GM10847 (cell line): Measurements from ENCODE around the gene SLC24A4.

Source experiments
- POLR2A ChIP-seq: IDR thresholded peaks from 2 replicates; pipeline ENCODE4 v1.6.1; 2011; ENCODE audit not compliant: insufficient read length; ENCODE audit errors: extremely low read depth

Gene SLC24A4

DNA sequence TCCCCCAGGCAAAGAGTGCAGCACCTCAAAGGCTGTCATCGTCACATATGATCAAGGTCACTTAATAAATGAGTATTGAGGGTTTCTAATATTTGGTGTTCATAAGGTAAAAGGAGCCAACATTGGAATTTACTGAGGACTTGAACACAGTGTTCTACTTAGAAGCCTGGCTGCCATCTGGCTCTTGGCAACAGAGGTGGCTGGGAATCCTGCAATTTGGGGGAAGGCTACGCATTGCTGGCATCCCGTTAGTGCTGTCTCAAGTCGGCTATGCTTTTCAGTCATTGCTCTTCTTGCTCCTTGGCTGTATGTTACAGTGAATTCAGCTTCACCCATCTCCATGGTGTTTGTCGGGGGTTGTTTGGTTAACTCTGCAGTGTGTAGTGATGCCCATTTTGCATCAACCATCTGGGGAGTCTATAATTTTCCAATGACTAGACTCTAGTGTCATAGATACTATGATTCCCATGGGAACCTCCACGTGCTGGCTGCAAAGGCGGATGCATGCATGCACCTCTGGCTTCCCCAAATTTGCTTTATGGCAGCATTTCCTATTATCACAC is 12.9 kb upstream of the SLC24A4 start:
- TF ChIP-seq POLR2A = no peak

DNA sequence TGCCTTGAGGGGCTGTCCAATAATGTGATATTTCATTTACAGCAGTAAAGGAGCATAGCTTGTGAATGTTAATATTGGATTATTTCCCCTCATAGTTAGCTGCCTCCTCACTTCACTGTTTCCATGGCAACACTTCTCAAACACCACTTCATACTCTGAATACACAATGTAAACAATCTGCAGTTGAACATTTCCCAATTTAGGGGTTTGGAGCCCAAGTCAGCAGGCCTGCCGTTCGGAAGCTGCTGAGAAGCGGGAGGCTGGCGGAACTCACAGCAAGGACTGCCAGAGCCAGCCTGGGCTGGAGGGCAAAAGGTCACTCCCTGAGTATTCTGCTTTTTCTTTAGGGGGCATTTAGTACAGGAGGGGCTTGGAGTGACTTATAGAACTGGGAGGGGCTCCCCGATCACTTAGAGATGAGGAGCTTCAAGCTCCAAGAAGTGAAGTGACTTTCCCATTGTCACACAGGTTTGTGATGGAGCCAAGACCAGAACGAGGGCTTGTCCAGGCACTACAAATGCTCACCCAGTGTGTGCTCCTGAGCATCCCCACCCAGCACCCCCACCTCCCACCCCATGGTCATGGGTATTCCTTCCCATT is 12.1 kb upstream of the SLC24A4 start:
- no peak for TF ChIP-seq POLR2A

DNA sequence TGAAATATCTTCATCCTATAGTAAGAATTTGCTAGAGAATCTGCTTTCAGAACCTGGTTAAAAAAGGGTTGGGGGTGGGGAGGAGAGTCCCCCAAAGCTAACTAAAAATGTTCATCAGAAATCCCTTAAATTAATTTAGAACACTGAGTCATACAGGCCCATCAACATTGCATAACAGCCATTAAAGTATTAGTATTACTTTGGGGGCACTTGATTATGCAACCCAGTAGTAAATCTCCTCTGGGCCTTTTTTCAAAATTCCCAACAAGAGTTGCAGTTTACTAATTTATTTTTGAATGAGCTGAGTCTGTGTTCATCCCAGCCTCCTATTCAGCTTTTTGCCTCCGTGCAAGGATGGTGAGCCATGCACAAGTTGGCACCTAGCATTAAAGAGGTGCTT is 8.8 kb upstream of the SLC24A4 start:
- TF ChIP-seq POLR2A = no peak

- no peak for TF ChIP-seq POLR2A
Measured at GRCh38 chr14:92315050-92315805, 7.7 kb upstream of the SLC24A4 start.

- TF ChIP-seq POLR2A = no peak
Measured at GRCh38 chr14:92316176-92316575, 6.8 kb upstream of the SLC24A4 start.

DNA sequence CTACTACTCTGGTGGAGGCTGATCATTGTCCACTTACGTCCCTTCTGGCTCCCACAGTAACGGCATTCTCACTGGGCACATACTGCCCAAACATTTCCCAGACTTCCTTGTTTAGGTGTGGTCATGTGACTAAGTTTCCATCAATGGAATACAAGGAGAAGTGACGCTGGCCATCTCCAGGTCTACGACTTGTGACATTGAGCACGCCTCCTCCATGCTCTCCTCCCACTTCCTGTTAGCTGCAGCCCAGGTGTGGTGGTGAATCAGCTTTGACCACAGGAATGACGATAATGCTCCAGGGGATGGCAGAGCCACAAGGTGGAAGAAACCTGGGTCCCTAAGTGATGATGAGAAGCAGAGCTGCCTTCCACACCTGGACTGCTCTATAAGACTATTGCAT is 6.0 kb upstream of the SLC24A4 start:
- no peak for TF ChIP-seq POLR2A

GRCh38 chr14:92317511-92317910 is 5.5 kb upstream of the SLC24A4 start:
- no peak for TF ChIP-seq POLR2A

- no peak for TF ChIP-seq POLR2A
Measured at GRCh38 chr14:92321701-92322100, 1.3 kb upstream of the SLC24A4 start.

DNA sequence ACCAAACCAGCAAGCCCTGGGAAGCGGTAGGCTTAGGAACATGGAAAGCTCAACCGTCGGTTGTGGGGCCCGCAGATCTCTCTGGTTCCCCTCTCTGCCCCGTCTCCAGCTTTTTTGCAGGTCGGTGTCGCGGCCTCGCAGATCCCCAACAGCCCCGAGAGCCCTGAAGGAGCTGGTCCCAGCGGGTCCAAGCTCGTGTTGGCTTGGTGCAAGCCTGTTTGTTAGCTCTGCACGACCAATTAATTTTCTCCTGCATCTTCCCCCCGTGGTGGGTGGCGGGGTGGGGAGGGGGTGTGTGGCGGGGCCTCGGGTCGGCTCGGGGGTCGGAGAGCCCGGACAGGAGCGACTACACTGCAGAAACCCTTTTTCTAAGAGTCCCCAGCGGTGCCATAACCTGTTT is 449 bp upstream of the SLC24A4 start:
- no peak for TF ChIP-seq POLR2A

DNA sequence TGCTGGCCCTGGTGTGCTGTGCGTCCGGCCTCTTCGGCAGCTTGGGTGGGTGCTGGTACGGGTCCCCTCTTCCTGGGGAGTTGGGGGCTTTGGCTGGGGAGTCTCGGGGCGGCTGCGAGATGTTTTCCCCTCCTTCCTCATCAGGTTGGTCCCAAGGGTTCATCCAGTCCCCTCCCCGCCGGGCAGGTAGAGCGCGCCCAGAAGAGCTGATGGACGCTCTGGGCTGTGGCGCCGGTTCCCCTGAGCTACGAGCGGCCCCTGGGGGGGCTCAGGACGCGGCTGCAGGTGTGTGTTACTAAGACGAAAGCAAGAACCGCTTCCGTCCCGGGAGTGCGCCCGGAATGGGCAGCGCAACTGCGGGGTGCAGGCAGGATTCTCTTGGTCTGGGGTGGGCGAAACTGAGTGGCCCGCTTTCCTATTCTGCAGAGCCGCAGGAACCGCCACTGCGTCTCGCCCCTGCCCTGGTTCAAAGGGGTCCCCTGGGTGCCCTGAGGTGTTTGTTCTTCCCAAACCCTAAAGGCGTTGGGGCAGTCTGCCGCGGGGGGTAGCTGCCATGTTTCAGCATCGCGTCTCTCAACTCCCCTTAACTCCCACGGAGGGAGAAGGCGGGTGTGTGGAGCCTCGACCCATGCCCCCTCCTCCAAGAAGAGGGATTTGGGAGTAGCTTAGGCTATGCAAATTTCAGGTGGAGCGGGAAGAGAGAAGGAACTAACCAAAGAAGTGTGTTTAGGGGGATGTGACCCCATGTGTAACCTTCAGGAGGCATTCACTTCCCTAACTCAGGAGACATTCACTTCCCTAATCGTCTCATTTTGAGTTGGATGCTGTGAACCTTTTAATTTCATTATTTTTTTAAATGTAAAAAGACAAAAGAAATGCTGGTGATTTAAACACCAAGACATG is 1.2 kb downstream of the SLC24A4 start:
- TF ChIP-seq POLR2A = no peak

GRCh38 chr14:92325835-92326234 is 2.9 kb downstream of the SLC24A4 start:
- no peak for TF ChIP-seq POLR2A

GRCh38 chr14:92328664-92329255 is 5.8 kb downstream of the SLC24A4 start:
- no peak for TF ChIP-seq POLR2A

- TF ChIP-seq POLR2A = no peak
Measured at GRCh38 chr14:92334050-92334449, 11.1 kb downstream of the SLC24A4 start.

GRCh38 chr14:92336363-92336762 is 13.4 kb downstream of the SLC24A4 start:
- TF ChIP-seq POLR2A = no peak

- TF ChIP-seq POLR2A = no peak
Measured at GRCh38 chr14:92339426-92339825, 16.5 kb downstream of the SLC24A4 start.
